GM18502 (cell line): ENCODE measurements around the gene TRPM4.
"Not testable (repeated sequence)": the region's sequence is repeated elsewhere in the genome, so short reads cannot be mapped to it uniquely, and the experiment has no call there.

Experiments
- ATAC-seq: cut with Tn5 transposase; IDR thresholded peaks from one replicate; pipeline ENCODE4 v1.9.1; 2021; ENCODE audit warnings: mild to moderate bottlenecking; ENCODE audit not compliant: unreplicated experiment, poor library complexity

TRPM4 gene

GRCh38 chr19:49126575-49126974 lies 31.0 kb upstream of the TRPM4 start:
- no peak for ATAC-seq

- not testable (repeated sequence) for ATAC-seq
Observed at GRCh38 chr19:49127225-49127624, 30.4 kb upstream of the TRPM4 start.

DNA sequence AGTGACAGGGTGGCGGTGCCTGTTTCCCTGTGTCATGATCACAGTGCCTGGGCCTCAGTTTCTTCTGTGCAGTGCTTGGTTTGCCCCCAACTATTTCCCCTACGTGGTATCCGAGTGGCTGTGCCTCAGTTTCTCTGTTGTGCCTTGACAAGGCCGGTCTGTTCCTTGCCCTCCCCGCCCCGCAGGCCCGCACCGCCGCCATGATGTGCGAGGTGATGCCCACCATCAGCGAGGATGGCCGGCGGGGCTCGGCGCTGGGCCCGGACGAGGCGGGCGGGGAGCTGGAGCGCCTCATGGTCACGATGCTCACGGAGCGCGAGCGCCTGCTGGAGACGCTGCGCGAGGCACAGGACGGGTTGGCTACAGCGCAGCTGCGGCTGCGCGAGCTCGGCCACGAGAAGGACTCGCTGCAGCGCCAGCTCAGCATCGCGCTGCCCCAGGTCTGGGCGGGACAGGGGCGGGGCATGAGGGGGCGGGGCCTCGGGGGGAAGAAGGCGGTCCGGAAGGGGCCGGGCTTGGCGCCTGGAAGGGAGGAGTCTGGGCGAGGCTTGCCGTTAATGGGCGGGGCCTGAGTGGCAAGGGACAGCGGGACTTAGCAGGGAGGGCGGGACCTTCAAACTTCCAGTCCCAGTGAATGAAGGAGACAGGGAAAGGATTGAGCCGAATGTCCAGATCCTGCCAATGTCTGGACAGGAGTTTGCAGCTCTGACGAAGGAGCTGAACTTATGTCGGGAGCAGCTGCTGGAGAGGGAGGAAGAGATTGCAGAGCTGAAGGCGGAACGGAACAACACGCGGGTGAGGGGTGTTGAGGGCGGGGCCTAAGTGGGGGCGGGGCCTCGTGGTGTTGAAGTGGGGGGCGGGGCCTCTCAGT lies 29.7 kb upstream of the TRPM4 start:
- peak; percentile 84 for ATAC-seq

- ATAC-seq, result no peak
Observed at GRCh38 chr19:49128545-49129237, 28.9 kb upstream of the TRPM4 start.

DNA sequence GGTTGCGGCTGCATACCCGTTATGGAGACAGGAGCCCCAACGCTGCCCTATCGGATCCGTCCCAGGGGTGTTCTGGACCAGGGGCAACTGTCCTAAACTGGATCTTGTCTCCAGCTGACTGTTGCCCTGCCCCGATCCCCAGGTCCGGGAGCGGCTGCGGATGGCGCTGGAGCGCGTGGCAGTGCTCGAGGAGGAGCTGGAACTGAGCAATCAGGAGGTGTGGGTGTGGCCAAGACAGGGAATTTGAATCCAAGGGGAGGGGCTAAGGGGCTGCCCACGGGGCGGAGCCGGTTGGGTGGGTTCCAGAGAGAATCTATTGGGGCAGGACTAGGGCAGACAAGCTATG lies 28.4 kb upstream of the TRPM4 start:
- ATAC-seq, result no peak

DNA sequence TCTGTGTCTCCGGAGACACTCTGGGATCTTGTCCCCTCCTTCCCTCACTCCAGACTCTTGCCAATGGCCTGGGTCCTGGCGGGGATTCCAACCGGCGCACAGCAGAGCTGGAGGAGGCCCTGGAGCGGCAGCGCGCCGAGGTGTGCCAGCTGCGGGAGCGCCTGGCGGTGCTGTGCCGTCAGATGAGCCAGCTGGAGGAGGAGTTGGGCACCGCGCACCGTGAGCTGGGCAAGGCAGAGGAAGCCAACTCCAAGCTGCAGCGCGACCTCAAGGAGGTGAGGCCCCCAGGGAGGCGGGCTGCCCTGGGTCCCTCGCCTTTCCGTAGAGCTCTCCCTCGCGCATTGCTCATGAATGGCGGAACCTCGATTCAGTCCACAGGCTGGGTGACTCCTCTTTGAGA lies 27.3 kb upstream of the TRPM4 start:
- no peak for ATAC-seq

GRCh38 chr19:49132974-49133609 lies 24.5 kb upstream of the TRPM4 start:
- ATAC-seq, result no peak

- no peak for ATAC-seq
Observed at GRCh38 chr19:49133621-49134454, 23.8 kb upstream of the TRPM4 start.

- no peak for ATAC-seq
Observed at GRCh38 chr19:49135686-49136085, 21.9 kb upstream of the TRPM4 start.

GRCh38 chr19:49136771-49137171 lies 20.8 kb upstream of the TRPM4 start:
- ATAC-seq, result no peak

GRCh38 chr19:49140951-49141350 lies 16.6 kb upstream of the TRPM4 start:
- no peak for ATAC-seq

DNA sequence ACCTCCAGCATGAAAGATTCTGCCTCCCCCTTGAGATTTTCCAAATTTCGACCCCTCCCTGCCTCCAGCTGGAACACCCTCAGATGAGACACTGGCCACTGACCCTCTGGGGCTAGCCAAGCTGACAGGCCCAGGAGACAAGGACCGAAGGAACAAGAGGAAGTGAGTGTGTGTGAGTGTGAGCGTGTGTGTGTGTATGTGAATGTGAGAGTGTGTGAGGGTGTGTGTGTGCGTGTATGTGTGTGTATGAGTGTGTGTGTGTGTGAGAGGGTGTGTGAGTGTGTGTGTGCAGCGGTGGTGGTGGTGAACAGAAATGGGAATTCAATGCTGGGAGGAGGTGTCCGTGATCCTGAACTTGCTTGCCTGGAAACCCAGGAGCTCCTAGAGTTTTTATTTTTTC lies 16.2 kb upstream of the TRPM4 start:
- no peak for ATAC-seq

DNA sequence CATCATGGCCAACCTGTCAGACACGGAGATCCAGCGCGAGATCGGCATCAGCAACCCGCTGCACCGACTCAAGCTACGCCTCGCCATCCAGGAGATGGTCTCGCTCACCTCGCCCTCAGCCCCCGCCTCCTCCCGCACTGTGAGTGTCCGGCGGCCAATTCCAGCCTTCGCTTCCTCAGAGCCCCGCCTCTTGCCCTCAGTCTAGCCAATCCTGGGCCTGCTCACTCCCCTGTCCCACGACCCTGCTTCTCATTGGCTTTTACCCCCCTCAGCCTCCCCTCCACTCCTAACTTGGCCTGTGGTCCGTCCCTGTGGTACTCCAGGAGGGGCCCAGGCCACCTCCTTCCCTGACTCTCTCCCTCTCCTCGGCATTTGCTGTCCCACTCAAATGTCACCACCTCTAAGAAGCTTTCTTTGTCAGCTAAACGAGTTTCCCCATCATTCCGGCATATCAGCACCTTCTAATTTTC lies 14.7 kb upstream of the TRPM4 start:
- peak; percentile 61 for ATAC-seq

DNA sequence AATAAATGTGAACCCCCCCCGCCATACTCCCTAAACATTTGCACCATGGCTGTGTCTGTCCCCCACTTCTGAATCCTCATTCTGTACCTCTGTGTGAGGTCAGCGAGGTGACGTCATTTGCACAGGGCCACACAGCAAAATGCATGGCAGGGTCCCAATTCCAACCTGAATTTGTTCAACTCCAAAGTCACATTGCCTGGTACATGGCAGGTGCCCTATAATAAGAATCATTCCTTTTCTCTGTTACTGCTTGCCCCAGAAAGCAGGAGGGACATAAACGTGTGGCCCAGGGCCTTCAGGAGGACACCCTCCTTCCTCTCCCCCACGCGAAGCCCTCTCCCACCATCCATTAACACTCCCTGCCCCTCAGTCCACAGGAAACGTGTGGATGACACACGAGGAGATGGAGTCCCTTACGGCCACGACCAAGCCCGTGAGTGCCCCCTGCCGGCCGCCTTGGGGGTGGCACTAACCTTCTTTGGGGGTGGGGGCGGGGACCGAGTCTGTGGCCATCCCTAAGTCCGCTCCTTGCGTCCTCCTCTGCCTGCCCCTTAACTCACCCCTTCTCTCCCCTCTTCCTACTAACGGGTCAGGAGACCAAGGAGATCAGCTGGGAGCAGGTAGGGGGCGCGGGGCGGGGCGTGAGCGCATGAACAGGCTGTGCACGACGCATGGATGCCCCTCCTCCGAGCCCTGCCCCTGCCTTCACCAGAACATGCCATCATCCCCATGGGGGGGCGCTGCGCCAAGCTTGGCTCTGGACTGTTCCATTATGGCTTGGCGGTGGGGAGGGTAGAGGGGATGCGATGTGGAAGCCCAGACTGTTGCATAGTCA lies 11.8 kb upstream of the TRPM4 start:
- ATAC-seq, result no peak

GRCh38 chr19:49146408-49146770 lies 11.2 kb upstream of the TRPM4 start:
- ATAC-seq, result not testable (repeated sequence)

GRCh38 chr19:49148044-49148682 lies 9.4 kb upstream of the TRPM4 start:
- ATAC-seq, result no peak

DNA sequence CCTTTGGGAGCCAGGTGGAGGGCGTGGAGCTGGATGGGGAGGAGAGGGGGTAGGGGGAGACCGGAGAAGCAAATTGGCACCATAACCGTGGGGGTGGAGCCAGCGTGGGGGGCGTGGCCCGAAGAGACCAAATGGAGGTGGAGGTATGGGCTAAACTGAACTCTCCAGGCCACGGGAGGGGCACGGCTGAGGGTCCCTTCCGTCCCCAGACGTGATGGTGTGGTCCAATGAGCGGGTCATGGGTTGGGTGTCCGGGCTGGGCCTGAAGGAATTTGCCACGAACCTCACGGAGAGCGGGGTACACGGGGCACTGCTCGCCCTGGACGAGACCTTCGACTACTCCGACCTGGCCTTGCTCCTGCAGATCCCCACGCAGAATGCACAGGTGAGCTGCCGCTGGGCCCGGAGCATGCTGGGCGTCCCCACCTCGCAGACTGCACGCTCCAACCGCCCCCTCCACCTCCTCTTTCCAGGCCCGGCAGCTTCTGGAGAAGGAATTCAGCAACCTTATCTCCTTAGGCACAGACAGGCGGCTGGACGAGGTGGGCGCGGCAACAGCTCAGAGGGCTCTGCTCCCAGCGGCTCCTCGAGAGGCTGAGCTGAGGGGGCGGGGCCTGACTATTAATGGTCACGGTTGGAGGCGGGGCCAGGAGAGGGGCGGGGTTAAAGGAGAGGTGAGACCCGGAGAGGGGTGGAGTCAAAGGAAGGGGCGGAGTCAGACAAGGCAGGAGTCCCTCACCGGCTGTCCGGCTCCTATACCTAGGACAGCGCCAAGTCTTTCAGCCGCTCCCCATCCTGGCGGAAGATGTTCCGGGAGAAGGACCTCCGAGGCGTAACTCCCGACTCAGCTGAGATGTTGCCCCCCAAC lies 8.6 kb upstream of the TRPM4 start:
- no peak for ATAC-seq

DNA sequence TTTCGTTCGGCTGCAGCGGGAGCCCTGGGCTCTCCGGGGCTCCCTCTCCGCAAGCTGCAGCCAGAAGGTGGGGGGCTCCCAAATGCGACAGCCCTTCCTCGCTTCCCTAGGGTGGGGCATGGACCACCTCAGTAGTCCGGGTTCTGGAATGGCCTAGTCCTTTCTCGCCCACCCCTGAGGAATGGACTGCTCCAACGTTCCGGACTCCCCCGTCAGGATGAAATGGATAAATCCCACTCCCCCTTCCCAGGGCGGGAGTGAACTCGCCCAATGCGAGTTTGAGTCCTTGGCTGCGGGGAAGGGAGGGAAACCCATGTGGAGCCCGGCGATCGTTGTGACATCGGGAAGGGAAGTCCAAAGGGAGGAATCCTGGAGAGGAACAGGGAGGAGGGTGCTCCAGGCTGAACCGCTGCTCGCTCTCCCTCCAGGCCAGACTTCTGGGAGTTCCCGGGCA lies 7.9 kb upstream of the TRPM4 start:
- no peak for ATAC-seq
